MV-4-11 (cell line): Measurements from ENCODE around the gene WNT7B.
A peak's percentile ranks its signal among the peaks of the same experiment; 100 is the strongest.

Source experiments
- DNase-seq: peaks from one replicate; lab custom pipeline; 2025; lab: John Stamatoyannopoulos, UW

Gene WNT7B

DNA sequence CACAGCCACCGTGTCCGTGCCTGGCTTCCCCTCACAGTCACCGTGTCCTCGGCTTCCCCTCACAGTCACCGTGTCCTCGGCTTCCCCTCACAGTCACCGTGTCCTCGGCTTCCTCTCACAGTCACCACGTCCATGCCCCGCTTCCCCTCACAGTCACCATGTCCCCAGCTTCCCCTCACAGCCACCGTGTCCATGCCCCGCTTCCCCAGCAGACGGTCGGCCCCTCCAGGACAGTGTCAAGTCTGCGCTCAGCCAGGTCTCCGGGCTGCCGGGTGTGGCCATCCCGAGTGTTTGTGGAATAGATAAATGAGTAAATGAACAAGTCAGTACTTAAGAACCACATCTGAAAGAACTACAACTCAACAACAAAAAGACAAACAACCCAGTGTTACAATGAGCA lies 23.8 kb downstream of the WNT7B start:
- DNase-seq: no peak

DNA sequence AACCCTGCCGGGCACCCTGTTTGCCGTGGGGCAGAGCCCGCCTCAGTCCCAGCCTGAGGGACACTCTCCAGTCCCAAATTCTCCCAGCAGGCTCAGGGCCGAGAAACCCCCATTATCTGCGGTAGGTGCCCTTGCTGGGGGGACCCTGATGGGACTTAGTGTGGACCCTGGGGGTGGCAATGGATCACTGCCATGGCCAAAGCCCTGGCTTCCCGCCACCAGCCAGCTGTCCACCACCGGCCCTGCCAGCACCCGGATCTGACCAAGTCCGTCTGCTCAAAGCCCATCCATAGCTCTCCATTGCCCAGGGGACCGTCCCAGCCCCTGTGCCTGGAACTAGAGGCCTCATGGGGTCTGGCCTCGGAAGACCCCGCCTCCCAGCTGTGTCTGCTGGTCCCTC lies 24.4 kb downstream of the WNT7B start:
- no peak for DNase-seq

DNA sequence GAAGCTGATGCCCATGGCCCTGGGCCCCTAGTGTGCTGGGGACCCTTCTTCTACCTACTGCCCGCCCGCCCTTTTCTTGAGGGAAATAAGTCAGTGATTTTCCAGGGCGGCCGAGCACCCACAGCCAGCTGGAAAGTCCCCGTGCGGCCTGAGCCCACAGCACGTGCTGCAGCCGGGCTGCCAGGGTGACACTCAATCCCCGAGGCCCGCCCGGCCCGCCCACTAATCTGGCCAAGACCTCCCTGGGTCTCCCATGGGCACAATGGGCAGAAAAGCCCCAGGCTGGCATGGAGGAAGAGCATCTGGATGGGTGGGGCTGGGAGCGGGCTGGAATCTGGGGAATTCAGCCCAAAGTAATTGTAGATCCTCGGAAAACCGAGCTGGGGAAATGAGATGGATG lies 24.8 kb downstream of the WNT7B start:
- DNase-seq: no peak

DNA sequence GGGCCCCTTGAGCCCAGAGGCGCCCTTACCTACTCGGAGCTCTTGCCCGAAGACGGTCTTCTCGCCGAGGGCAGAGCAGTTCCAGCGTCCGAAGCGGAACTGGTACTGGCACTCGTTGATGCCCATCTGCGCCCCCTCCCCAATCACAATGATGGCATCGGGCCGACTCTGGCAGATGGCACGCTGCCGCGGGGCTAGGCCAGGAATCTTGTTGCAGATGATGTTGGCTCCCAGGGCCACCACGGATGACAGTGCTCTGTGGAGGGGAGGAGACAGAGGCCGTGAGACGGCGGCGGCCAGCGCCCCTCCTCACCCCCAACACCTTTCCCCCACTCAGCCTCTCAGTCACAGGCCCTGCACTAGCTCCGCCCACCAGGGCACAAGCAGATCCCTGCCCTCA lies 27.1 kb downstream of the WNT7B start:
- DNase-seq: no peak

DNA sequence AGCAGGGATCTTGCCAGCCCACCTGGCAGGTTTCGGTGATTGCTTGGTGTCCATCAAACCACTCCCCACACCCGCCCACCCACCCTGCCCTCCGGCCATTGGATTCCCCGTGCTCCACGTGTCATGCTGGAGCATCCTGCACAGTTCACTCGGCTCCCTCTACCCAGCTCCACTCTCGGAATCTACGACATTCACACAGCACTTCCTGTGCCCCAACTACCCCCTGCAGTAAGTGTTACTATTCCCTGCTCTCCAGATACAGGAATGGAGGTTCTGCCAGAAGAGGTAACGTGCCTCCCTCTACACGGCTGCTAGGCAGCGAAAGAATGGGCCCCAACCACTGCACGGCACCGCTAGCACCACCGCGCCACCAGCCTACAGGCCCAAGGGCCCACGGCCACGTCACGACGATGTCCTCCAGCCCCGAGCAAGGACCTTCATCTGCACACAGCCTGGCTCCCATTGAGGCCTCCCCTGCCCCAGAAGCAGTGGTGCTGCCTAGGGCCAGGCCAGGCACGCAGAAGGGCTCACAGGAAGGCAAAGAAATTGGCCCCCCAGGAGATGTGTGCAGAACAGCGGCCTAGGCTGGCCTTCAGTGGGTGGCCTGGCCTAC lies 27.6 kb downstream of the WNT7B start:
- DNase-seq: no peak

DNA sequence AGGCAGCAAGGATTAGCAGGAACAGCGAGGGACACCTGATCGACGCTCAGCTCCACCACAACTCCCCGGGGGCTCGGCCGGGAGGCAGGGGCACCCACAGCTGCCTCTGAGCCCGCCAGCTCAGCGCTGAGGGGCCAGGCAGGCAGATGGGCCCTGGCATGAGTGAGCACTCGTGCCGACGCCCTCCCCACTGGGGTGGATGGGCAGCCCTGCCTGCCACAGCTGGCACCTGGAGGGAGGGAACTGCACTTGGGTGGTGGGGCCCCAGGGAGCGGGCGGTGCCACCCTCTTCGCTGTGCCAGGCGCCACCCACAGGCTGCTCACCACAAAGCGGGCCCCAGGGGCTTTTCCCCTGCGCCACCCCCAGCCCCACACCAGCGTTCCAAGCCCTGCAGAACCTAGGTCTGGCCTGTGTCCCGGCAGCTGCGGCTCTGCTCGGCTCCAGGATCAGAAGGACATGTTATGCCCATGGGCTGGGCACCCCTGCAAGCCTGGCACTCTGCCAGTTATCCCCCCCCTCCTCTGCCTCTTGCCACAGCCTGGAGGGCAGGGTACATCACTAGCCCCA lies 28.8 kb downstream of the WNT7B start:
- no peak for DNase-seq

DNA sequence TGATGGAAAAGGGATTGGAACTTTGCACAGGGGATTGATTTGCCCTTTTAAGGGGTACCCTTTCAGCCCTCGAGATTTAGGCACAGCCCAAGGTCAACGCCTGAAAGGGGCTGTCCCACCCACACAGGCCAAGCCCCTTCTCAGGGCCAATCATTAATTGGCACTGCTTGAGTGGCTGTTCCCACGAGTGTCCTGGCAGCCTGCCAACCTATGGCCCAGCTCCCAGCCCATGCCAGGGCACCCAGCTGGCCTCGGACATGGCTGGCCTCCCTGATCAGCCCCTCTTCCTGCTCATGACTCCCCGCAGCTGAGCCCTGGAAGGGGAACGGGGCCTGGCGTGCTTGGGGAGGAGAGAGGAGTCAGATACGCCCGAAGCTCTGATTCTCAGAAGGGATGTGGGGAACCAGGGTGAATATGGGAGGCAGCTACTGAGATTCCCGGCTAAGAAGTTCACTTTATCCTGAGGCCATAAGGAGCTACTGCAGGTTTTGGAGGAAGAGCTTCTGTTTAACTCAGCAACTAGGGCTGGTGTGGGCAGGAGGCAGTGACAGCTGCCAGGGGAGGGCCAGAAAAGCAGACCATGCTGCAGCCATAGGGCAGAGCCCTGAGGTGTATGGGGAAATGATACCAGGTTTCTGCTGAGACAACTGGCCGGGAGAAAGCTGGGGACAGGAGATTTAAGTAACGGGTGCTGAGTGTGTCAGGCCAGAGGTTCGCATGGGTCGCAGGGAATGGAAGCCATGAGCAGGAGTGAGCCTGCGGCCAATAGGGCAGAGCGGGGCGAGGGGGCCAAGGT lies 30.0 kb downstream of the WNT7B start:
- peak; percentile 43 for DNase-seq

DNA sequence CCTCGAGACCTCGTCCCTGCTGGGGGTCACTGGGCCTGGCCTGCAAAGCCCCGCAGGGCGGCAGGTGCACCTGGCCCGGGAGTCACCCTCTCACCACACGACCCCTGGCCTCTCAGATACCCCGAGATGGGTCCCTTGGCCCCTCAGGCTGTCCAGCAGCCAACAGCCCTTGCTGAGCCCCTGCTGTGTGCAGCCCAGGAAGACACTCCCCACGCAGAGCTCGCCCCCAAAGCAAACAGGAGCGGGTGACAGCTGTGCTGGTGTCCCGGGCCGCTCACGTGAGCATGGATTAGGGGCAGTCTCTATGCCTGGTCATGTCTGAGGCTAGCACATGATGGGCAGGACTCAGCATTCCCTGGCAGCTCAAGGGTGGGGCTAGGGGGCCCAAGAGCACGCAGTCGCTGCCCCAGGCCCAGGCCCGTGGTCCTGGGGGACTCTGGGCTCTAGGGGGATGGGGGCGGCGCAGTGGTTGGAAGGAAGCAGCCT lies 31.3 kb downstream of the WNT7B start:
- no peak for DNase-seq

DNA sequence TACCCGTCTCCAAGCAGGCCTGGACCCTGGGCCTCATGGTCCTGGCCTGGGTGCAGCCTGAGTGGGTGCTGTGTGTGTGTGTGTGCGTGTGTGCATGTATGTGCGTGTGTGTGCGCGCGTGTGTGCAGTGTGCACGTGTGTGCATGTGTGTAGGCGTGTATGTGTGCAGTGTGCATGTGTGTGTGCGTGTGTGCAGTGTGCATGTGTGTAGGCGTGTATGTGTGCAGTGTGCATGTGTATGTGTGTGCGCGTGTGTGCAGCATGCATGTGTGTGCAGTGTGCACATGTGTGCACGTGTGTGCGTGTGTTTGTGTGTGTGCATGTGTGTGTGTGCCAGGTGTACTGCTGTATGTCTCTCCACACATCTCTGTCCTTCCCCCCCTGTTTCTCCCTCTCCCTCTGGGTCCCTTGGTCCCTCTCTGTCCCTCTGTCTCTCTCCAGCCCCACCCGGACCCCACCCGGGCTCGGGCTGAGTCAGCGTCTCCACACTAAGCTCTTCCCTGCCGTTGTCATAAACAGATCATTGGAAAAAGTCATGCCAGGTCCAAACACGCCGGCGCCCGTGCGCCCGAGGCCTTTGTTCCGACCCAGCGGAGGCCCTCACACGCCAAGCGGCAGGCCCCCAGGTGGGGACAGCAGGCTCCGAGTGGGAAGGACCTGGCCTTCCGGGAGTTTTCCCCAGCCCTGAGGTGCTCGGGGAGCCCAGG lies 34.0 kb downstream of the WNT7B start:
- no peak for DNase-seq

DNA sequence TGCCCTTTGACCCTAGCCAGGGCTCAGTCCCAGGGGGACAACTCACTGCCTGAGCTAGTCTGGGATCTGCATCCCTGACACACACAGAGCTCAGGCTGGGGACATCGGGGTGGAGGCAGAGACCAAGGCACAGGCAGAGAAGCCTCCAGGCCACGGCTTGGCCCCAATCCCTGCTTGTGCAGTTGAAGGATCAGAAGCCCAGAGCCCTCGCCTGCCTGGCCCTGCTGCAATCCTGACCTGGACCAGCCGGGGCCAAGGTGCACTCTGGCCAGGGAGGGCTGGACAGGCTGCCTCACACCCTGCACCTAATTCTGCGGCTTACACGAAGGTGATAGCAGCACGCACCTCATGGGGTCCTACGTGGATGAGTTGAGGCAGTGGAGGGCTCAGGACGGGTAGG lies 34.6 kb downstream of the WNT7B start:
- no peak for DNase-seq

DNA sequence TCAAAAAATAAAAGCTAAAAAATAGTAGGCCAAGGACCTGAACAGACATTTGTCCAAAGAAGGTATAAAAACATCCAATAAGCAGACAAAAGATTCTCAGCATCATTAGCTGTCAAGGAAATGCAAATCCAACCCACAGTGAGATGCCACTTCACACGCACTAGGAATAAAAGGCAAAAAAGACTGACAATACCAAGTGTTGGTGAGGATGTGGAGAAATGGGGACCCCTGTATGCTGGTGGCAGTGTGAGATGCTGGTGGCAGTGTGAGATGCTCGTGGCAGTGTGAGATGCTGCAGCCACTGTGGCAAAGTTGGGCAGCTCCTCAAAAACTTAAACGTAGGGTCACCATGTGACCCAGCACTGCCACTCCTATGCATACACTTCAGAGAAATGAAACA lies 38.0 kb downstream of the WNT7B start:
- no peak for DNase-seq

DNA sequence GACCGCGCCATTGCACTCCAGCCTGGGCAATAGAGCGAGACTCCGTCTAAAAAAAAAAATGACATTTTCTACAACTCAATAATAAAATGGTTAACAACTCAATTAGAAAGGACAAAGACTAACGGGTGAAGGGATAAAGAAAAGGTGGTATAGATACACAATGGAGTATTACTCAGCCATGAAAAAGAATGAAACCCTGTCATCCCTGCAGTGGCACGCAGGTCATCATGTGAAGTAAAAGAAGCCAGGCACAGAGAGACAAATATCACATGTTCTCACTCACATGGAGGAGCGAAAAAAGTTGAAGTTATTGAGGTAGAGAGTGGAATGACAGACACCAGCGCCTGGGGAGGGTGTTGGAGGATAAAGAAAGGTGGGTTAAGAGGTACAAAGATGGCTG lies 39.0 kb downstream of the WNT7B start:
- DNase-seq: no peak

DNA sequence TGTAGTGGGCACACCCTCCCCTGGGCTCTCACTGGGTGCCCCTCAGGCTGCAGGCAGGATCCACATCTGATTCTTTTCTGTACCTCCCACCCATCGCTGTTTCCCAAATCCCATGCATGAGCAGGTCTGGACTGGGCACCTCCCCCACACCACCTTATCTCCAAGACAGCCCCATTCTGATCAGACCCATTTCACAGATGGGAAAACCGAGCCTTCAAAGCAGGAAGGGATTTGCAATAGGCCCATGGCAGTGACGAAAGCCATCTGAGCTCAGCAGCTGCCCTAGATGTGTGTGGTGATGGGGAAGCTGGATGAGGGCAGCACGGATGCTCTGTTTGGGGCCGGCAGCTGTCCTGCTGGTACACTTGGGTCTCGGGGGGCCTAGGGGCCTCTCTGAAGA lies 41.4 kb downstream of the WNT7B start:
- no peak for DNase-seq

DNA sequence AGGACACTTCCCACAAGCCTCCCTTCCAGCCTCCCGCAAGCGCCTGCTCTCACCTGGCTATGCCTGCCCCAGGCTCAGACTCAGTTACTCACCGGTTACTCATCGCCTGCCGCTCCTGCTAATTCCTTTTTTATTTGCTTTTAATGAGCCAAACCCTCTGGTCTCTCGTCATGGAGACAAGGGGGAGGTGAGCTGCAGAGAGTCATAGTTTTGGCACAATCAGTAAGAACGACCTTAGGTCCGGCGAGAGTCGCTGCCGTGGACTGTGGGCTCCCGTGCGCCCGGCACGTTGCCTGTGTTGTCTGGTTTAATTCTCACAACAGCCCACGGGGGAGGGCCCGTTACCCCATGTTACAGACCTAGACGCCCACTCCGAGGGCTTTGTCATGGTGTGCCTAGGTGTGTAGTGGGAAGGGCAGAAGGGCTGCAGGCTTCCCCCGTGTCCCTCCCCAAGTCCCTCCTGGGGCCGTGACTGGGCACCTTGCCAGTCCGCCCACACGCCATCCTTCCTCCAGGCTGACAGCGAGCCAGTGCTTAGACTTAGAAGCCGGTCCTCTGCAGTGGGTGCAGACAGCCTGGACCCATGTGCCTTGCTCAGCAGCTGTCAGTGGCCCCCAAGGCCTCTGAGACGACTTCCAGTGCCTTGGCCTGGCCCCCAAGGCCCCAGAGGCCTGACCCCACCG lies 42.2 kb downstream of the WNT7B start:
- DNase-seq: no peak

DNA sequence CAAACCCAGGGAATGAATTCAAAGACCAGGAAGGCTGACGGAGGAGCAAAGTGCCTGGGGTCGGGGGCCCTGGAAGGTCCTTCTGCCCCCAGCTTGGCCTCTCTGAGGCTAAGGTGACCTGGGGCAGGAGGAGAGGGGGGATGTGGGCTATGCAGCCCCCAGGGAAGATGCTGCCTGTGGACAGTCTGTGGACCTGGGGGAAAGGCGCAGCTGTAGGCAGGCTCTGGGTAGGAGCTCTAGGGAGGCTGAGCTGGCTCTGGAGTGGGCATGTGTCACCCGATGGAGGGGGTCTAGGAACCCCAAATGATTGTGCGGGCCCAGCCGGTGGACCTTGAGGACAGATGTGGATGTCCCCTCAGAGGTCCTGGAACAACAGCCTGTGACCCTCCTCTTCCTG lies 42.8 kb downstream of the WNT7B start:
- no peak for DNase-seq

DNA sequence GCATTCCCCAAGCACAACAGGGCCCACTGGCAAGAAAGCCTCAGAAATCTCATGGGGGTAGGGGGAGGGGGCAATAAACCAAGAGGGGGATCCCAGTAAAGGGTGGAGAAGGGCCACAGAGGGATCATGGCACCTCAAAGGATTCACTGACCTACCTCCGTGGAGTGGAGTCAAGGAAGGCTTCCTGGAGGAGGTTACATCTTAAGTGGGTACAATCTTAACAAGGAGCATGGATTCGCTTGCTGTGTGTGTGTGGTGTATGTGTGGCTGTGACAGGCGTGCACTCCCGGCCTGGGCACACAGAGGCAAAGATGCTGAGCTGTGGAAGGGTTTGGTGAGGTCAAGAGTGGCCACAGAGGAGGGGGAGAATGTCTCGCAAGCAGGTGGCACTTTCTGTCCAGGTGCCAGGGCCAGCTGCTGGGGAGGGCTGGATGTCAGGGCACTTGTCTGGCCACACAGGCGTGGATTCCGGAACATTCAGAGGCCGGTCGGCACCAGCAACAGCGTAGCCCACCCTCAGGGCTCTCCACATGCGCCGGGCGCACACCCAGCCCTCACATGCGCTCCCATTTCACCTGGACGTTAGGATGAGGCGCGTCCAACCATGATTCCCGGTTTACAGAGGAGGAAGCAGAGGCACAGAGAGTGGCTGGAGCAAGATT lies 43.3 kb downstream of the WNT7B start:
- DNase-seq: no peak

DNA sequence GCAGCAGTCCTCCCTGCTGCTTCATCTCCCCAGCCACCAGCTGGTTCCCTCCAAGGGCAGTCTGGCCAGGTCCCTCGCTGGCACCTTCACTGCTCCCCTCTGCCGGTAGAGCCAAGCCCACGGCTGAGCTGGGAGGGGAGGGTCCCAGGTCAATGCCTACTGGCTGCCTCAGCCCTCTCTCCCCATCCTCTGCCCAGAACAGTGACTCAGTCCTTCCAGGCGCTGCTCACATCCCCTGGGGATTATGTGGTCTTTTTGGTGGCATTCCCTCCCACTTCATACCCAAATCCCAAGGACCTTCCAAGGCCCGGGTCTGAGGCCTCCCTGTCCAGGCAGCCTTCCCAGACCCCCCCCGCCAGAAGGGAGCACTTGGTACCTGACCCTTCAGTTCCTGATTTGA lies 44.9 kb downstream of the WNT7B start:
- DNase-seq: no peak

DNA sequence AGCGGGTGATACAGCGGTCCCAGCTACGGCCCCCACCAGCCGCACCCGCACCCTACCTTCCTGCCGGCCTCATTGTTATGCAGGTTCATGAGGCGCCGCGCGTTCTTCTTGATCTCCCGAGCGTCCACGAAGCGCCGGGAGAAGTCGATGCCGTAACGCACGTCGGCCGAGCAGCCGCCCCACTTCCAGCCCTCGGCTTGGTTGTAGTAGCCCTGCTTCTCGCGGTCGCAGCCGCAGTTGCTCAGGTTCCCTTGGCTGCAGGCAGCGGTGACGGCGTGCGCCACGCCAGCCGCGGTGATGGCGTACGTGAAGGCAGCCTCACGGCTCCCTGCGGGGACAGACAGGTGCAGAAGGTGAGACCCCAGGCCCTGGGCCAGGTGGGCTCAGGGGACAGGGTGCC lies 45.9 kb downstream of the WNT7B start:
- DNase-seq: no peak

DNA sequence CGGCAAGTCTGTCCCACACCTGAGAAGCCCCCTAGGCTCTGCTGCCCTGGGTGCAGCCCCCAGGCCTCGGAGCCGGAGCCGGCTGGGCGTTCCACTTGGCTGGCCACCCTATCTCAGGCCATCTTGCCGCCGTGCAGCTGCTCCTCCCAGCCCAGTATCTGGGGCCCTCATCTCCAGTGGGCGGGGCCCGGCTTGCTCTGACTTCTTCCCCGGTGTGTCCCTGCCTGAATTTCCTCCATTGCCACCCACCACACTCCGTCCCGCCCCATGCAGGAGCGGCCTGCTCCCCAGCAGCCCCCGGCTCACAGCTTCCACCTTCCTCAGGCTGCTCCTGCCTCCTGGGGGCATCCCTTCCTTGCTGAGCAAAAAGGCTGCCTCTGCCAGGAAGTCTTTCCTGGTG lies 46.6 kb downstream of the WNT7B start:
- no peak for DNase-seq

DNA sequence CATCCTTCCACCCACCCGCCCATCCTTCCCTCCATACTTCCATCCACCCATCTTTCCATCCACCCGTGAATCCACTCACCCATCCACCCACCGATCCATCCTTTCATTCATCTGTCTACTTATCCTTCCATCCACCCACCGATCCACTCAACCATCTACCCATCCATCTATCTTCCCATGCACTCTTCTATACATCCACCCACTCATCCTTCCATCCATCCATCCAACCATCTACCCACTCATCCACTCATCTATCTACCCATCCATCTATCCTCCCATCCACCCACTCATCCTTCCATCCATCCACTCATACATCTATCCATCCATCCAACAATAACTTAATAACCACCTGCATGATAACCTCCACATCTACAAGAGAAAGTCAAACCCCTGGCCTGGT lies 47.3 kb downstream of the WNT7B start:
- DNase-seq: no peak

DNA sequence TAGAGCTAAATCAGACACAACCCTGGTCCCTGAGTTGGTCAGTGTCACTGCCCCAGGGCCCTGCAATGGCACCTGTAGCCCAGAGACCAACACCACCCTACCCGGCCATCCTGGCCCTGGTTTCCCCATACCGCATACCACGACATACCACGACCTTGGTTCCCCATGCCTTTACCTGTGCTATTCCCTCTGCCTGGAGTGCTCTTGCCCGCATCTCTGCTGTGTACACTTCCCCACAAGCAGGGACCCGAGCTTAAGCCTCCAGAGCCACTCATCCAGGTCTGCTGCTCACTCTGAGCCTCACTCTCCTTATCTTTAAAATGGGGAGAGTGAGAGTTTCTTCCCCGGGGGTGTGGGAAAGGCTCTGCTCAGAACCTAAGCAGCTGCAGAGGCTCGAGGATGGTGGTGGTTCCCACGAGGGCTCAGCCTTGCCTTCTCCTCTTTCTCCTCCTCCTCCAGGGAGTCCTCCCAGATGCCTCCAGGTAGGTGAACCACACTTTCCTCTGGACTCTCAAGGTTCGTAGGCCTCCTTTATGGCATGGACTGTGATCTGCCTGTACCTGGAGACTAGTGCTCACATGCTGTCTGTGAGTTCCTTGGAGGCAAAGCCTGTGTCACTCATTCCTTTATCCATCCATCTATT lies 48.1 kb downstream of the WNT7B start:
- DNase-seq: no peak
